ENCODE results near the gene UPK2. TPM values are rescaled to one million over a fixed set of nuclear protein-coding genes. Genes with fewer than 3 reads are reported as not detected.

Gene UPK2
- polyA plus RNA-seq, 2 of the 4 experiments (the other 2 are of a cell fraction) = 0.37 to 0.92 TPM

GRCh38 chr11:118912742-118913410, 43.2 kb upstream of the UPK2 start (continued):
- TF ChIP-seq CHD2 (IDR thresholded peaks at IDR 0.05; ENCODE audit: low read length, partially characterized antibody) = no peak
- no peak for TF ChIP-seq CBX2 (IDR thresholded peaks at IDR 0.05; ENCODE audit: borderline replicate concordance, low read depth)
- no peak for TF ChIP-seq HES2 (IDR thresholded peaks at IDR 0.05)
- TF ChIP-seq, protein P1, sequence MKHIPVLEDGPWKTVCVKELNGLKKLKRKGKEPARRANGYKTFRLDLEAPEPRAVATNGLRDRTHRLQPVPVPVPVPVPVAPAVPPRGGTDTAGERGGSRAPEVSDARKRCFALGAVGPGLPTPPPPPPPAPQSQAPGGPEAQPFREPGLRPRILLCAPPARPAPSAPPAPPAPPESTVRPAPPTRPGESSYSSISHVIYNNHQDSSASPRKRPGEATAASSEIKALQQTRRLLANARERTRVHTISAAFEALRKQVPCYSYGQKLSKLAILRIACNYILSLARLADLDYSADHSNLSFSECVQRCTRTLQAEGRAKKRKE (CRISPR knock-in tag; IDR thresholded peaks at IDR 0.05; ENCODE audit: low read depth) = peak; percentile 19; the same call in 1 of the 2 replicates
- TF ChIP-seq GATA3 (IDR thresholded peaks at IDR 0.05; ENCODE audit: borderline replicate concordance) = no peak
- TF ChIP-seq HOXB13 (CRISPR knock-in tag; IDR thresholded peaks at IDR 0.05; ENCODE audit: low read depth) = 0 out of 2 replicates have a peak, but pooled peaks have one; percentile 15
- no peak for TF ChIP-seq ZSCAN20 (CRISPR knock-in tag; IDR thresholded peaks at IDR 0.05)
- TF ChIP-seq BHLHE40 (IDR thresholded peaks at IDR 0.05; ENCODE audit: low read depth, low read length) = no peak
- TF ChIP-seq ZFP36 (IDR thresholded peaks at IDR 0.05; ENCODE audit: borderline replicate concordance, partially characterized antibody) = no peak
- peak; percentile 23; the same call in 1 of the 2 replicates for TF ChIP-seq HOXA7 (CRISPR knock-in tag; IDR thresholded peaks at IDR 0.05)
- no peak for TF ChIP-seq FOSB (CRISPR knock-in tag; IDR thresholded peaks at IDR 0.05)
- TF ChIP-seq KDM5A (IDR thresholded peaks at IDR 0.05) = no peak
- no peak for TF ChIP-seq CHD4 (IDR thresholded peaks at IDR 0.05; ENCODE audit: borderline replicate concordance)
- TF ChIP-seq MAX (IDR thresholded peaks at IDR 0.05) = peak; percentile 5; the same call in 1 of the 2 replicates
- no peak for TF ChIP-seq RARB (CRISPR knock-in tag; IDR thresholded peaks at IDR 0.05)
- TF ChIP-seq EHMT2 (IDR thresholded peaks at IDR 0.05; ENCODE audit: low read depth) = no peak
- TF ChIP-seq JUNB (IDR thresholded peaks at IDR 0.05) = no peak
- no peak for TF ChIP-seq EHF (CRISPR knock-in tag; IDR thresholded peaks at IDR 0.05)
- no peak for TF ChIP-seq RNF2 (IDR thresholded peaks at IDR 0.05; ENCODE audit: borderline replicate concordance, low read depth)
- 0 out of 2 replicates have a peak, but pooled peaks have one; percentile 49 for TF ChIP-seq HEYL (CRISPR knock-in tag; IDR thresholded peaks at IDR 0.05)
- TF ChIP-seq, protein P2, sequence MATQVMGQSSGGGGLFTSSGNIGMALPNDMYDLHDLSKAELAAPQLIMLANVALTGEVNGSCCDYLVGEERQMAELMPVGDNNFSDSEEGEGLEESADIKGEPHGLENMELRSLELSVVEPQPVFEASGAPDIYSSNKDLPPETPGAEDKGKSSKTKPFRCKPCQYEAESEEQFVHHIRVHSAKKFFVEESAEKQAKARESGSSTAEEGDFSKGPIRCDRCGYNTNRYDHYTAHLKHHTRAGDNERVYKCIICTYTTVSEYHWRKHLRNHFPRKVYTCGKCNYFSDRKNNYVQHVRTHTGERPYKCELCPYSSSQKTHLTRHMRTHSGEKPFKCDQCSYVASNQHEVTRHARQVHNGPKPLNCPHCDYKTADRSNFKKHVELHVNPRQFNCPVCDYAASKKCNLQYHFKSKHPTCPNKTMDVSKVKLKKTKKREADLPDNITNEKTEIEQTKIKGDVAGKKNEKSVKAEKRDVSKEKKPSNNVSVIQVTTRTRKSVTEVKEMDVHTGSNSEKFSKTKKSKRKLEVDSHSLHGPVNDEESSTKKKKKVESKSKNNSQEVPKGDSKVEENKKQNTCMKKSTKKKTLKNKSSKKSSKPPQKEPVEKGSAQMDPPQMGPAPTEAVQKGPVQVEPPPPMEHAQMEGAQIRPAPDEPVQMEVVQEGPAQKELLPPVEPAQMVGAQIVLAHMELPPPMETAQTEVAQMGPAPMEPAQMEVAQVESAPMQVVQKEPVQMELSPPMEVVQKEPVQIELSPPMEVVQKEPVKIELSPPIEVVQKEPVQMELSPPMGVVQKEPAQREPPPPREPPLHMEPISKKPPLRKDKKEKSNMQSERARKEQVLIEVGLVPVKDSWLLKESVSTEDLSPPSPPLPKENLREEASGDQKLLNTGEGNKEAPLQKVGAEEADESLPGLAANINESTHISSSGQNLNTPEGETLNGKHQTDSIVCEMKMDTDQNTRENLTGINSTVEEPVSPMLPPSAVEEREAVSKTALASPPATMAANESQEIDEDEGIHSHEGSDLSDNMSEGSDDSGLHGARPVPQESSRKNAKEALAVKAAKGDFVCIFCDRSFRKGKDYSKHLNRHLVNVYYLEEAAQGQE (IDR thresholded peaks at IDR 0.05) = no peak
- TF ChIP-seq, protein P3, sequence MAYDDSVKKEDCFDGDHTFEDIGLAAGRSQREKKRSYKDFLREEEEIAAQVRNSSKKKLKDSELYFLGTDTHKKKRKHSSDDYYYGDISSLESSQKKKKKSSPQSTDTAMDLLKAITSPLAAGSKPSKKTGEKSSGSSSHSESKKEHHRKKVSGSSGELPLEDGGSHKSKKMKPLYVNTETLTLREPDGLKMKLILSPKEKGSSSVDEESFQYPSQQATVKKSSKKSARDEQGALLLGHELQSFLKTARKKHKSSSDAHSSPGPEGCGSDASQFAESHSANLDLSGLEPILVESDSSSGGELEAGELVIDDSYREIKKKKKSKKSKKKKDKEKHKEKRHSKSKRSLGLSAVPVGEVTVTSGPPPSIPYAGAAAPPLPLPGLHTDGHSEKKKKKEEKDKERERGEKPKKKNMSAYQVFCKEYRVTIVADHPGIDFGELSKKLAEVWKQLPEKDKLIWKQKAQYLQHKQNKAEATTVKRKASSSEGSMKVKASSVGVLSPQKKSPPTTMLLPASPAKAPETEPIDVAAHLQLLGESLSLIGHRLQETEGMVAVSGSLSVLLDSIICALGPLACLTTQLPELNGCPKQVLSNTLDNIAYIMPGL (CRISPR knock-in tag; IDR thresholded peaks at IDR 0.05; ENCODE audit: borderline replicate concordance) = no peak
- TF ChIP-seq ESRRA (IDR thresholded peaks at IDR 0.05; ENCODE audit: borderline replicate concordance, low read length) = no peak
- no peak; the same call in 1 of the 2 replicates for TF ChIP-seq POLR2AphosphoS2 (conservative IDR thresholded peaks at IDR 0.05; ENCODE audit: low read length)
- TF ChIP-seq ELK1 (IDR thresholded peaks at IDR 0.05; ENCODE audit: low read depth, low read length) = no peak
- no peak for TF ChIP-seq MAFK (IDR thresholded peaks at IDR 0.05; ENCODE audit: partially characterized antibody)
- no peak for TF ChIP-seq USF2 (IDR thresholded peaks at IDR 0.05)
- TF ChIP-seq NR3C1 (IDR thresholded peaks at IDR 0.05) = no peak

Measured in A549 (cell line).